K562 (cell line): Measurements from ENCODE around the gene PGAP2.

Experiments
- CBX3 ChIP-seq, 2 experiments: IDR thresholded peaks; 1 replicate in 1 of 2; 2 replicates in 1 of 2; pipeline ENCODE4 v1.6.1; 2012; ENCODE audit warnings: inconsistent platforms in 2 of 2, low read length in 2 of 2, borderline replicate concordance in 1 of 2, control low read depth in 1 of 2
- CTCF ChIP-seq, 3 experiments: IDR thresholded peaks in 2 of 3; conservative IDR thresholded peaks in 1 of 3; 2 replicates each; pipeline ENCODE4 v1.5.1; 2011 to 2012; ENCODE audit warnings: low read length in 3 of 3, mild to moderate bottlenecking in 3 of 3, control low read depth in 2 of 3, improper control_type of control experiment in 1 of 3, inconsistent platforms in 1 of 3, low read depth in 1 of 3, mixed read lengths in 1 of 3, moderate library complexity in 1 of 3; ENCODE audit not compliant: insufficient read depth in 2 of 3
- EZH2 ChIP-seq: IDR thresholded peaks from 2 replicates; pipeline ENCODE4 v1.6.1; 2012; ENCODE audit warnings: low read depth, mild to moderate bottlenecking, inconsistent platforms, low read length, borderline replicate concordance
- HCFC1 ChIP-seq: IDR thresholded peaks from 2 replicates; pipeline ENCODE4 v1.6.1; 2012; ENCODE audit warnings: low read depth, low read length, improper control_type of control experiment
- JUND ChIP-seq, 2 experiments: IDR thresholded peaks; 2 replicates in 1 of 2; 3 replicates in 1 of 2; pipeline ENCODE4 v1.6.1; 2011; ENCODE audit warnings: borderline replicate concordance in 2 of 2, low read depth in 2 of 2, low read length in 2 of 2, improper control_type of control experiment in 1 of 2, missing biosample characterization in 1 of 2, missing genetic modification characterization in 1 of 2, missing genetic modification reagents in 1 of 2
- KLF10 ChIP-seq: fragments of 250-450 bp; sonication (Bioruptor Pico); IDR thresholded peaks from 2 replicates; pipeline ENCODE4 v1.6.1; 2021; ENCODE audit warnings: matching md5 sums
- MYNN ChIP-seq, 2 experiments: sonication (generic); formaldehyde crosslinking in 1 of 2; IDR thresholded peaks; 2 replicates each; pipeline versions ENCODE4 v1.5.0 to v1.6.1; 2016 to 2020; ENCODE audit warnings: antibody characterized with exemption in 1 of 2, missing genetic modification reagents in 1 of 2
- NR2F6 ChIP-seq: fragments of 450-650 bp; formaldehyde crosslinking; IDR thresholded peaks from 2 replicates; pipeline ENCODE4 v1.4.0; 2020; ENCODE audit warnings: mild to moderate bottlenecking
- ZFPM2 ChIP-seq: fragments of 250-450 bp; sonication (Bioruptor Pico); IDR thresholded peaks from 2 replicates; pipeline ENCODE4 v1.5.1; 2022; ENCODE audit warnings: mild to moderate bottlenecking
- ZNF232 ChIP-seq: sonication (generic); formaldehyde crosslinking; IDR thresholded peaks from 2 replicates; pipeline ENCODE4 v1.8.0; 2022; ENCODE audit warnings: mild to moderate bottlenecking, missing genetic modification reagents
- ZNF274 ChIP-seq: IDR thresholded peaks from 2 replicates; pipeline ENCODE4 v1.6.1; 2011; ENCODE audit warnings: low read depth, mild to moderate bottlenecking, low read length, moderate library complexity, borderline replicate concordance
- TF ChIP-seq, protein P1 (sequence below), 2 experiments: fragments of 450-650 bp in 1 of 2; sonication (generic) in 1 of 2; formaldehyde crosslinking in 1 of 2; IDR thresholded peaks in 1 of 2; conservative IDR thresholded peaks in 1 of 2; 2 replicates each; pipeline versions ENCODE4 v1.6.1 to v1.8.1; 2016 to 2023; ENCODE audit warnings: mild to moderate bottlenecking in 2 of 2, moderate library complexity in 2 of 2, inconsistent platforms in 1 of 2, missing genetic modification reagents in 1 of 2

DNA sequence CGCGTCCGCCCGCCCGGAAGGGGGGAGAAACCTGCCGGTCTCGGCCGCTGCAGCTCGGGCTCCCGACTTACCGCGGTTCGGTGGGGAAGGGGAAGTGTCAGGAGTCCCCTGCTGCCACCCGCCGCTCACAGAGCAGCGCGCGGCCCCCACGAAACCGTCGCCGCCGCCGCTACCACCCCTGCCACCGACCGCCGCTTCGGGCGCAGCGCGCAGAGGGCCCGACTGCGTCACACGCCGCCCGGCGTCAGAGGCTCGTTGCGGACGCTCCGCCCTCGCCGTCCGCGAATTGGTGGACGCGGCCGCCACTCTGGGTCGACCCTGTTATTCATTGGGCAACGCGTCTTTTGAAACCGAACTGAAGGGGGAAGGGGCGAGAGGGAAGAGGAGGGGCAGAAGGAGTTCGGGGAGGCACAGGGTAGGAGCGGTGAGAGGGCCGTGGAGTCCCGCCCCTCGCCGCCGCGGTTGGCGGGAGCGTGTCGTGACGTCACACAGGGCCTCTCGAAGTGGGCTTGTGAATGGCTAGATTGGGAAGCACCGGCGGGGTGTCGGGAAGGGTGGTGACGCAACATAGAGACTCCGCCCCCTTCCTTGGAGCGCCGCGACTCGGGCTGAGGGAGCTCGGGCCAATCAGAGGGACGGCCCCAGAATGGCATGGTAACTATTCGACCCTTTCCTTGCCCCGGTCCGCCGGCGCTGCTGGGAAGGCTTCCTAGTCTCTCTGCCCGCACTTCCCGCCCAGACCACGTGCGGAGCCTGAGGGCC lies 10.8 kb upstream of the PGAP2 start, which contains the start of gene NUP98:
- TF ChIP-seq ZNF274 = no peak
- TF ChIP-seq EZH2 = no peak
- TF ChIP-seq CTCF (IDR thresholded peaks at IDR 0.05 in 2 of 3, conservative IDR thresholded peaks at IDR 0.05 in 1 of 3; ENCODE audit: insufficient read depth in 2 of 3, low read depth in 1 of 3, low read length in 3 of 3) = no peak
- peak; percentile 69; the same call in 1 of the 2 replicates for TF ChIP-seq ZNF232 (CRISPR knock-in tag)
- 0 out of 2 replicates have a peak, but pooled peaks have one; percentile 11 for TF ChIP-seq MYNN (IDR thresholded peaks at IDR 0.05)
- no peak for TF ChIP-seq MYNN (CRISPR knock-in tag; IDR thresholded peaks at IDR 0.05)
- no peak; a peak in 1 of 3 replicates for TF ChIP-seq CBX3 (IDR thresholded peaks at IDR 0.05; ENCODE audit: borderline replicate concordance in 1 of 2, low read length in 2 of 2)
- TF ChIP-seq ZFPM2 = no peak; the same call in 1 of the 2 replicates
- TF ChIP-seq KLF10 (CRISPR knock-in tag) = no peak
- TF ChIP-seq, protein P1, sequence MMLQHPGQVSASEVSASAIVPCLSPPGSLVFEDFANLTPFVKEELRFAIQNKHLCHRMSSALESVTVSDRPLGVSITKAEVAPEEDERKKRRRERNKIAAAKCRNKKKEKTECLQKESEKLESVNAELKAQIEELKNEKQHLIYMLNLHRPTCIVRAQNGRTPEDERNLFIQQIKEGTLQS (IDR thresholded peaks at IDR 0.05) = peak; percentile 100
- TF ChIP-seq, protein P1 (CRISPR knock-in tag; conservative IDR thresholded peaks at IDR 0.05) = peak; percentile 95
- TF ChIP-seq HCFC1 = peak; percentile 32
- no peak for TF ChIP-seq NR2F6 (CRISPR knock-in tag)
- TF ChIP-seq JUND (IDR thresholded peaks at IDR 0.05; ENCODE audit: borderline replicate concordance, low read depth, low read length) = peak; percentile 87
- no peak for TF ChIP-seq JUND (tag; IDR thresholded peaks at IDR 0.05; ENCODE audit: borderline replicate concordance, low read depth, low read length)
